Measurements from ENCODE around the gene ALG9. TPM values are rescaled to one million over a fixed set of nuclear protein-coding genes. Genes with fewer than 3 reads are reported as not detected.

ALG9 gene
- polyA plus RNA-seq, 1 donor = 26.5 TPM

DNA sequence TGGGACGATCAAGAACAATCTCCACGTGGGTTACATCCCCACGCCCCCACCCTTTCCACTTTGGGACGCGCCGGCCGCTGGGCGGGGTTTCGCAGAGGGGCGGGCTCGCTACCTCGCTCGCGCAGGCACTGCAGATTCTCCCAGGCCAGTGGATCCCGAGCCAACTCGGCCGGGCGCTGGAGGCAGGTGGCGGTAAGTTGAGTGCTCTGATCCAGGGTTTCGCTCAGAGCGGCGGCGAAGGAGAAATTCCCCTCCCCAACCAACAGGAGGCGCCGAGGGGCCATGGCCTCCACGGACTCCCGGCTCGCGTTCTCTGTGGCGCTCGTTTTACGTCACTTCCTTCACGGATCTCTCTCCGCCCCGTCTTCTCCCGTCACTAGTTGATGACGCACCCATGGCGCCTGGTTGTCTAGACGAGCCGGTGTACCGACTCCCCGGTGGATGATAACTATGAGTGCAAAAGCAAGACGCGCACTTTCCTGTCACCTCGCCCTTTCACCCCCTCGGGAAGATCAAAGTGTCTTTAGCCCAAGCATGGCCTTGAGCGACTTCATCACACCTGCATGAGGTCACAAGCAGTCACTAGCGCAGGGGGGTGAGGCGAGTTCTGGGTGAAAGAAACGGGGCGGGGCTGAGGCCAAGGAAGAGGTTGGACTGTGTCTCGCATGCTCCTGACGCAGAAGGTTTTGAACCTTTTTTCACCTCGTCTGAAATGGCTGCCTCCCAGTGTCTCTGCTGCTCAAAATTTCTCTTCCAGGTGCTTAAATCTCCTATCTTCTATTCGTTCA is 7.7 kb upstream of the ALG9 start, which contains the start of the genes CFAP68 and FDXACB1:
CFAP68 (plus strand) TSS at position 693 of the 788 bp plus-strand sequence; CDS start at position 713, 20 bp downstream.
FDXACB1 (minus strand) TSS at position 317 of the 788 bp plus-strand sequence; CDS start at position 284, 33 bp downstream.
- DNase-seq = peak; percentile 96

DNA sequence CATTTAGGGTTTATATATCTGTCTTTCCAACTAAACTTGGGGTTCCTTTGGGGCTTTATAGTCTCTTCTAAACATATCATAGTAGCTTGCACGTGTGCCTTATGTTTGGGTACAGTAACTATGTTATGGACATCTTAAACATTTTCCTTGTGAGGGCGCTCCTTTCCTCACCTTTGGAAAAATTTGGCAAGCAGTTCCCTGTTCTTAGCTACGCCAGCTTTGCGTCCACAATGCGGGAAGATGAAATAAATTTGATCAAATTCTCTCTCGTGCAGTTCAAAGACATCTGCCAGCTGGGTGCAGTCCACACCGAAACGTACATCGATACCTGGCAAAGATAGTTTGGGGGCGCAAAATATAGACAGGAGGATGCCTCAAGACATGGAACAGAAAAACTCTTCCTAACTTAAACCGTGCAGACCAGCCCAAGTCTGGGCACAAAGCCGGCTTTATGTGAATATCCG is 7.0 kb upstream of the ALG9 start:
- no peak for DNase-seq

GRCh38 chr11:111871693-111872161 is 346 bp upstream of the ALG9 start:
- DNase-seq = no peak

- no peak for DNase-seq
These were observed 877 bp downstream of the ALG9 start for GRCh38 chr11:111870522-111870885.

GRCh38 chr11:111870113-111870512 is 1.3 kb downstream of the ALG9 start:
- DNase-seq = no peak

- DNase-seq = no peak
These were observed 11.1 kb downstream of the ALG9 start for GRCh38 chr11:111860257-111860656.

DNA sequence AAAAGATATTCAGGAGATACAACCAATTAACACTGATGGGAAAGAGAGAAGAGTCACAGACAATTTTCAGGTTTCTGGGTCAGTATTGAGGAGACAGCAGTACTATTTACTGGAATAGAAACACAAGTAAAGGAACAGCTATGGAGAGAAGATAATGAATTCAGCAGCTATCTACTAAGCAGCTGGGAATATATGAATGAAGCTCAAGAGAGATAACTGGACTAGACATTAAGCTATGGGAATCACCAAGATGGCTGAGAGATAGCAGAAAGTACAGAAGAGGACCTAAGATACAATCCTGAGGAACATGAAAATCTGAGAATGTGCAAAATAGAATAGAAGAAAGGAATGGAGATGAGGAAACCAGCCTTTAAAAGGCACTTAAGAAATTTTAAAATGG is 15.9 kb downstream of the ALG9 start:
- no peak for DNase-seq

- no peak for DNase-seq
These were observed 19.3 kb downstream of the ALG9 start for GRCh38 chr11:111852103-111852502.

DNA sequence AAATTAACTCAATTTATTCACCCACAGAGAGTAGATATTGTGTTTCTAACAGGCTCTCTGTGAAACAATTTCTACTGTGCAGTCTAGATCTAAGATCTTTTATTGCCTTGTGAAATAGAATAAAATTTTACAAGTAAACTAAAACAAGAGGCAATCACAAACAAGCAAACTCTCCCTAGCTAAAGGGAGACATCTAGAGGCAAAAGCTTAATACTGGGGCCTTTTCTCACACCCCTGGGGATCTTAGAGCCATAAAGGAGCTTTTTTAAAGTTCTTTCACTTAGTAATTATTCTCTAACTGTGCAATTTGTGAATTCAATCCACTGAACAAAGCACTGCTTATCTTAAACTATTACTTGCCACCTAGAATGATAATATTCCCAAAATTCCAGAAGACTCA is 19.7 kb downstream of the ALG9 start:
- DNase-seq = no peak

DNA sequence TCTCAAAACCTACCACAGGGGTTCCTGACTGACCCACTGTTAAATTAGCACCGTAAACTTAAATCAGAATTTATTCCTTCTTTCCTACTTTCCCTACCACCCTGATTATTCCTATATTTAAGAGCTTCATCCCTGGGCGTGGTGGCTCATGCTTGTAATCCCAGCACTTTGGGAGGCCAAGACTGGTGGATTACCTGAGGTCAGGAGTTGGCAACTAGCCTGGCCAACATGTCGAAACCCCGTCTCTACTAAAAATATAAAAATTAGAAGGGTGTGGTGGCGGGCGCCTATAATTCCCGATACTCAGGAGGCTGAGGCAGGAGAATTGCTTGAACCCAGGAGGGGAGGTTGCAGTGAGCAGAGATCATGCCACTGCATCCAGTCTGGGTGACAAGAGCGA is 20.3 kb downstream of the ALG9 start:
- no peak for DNase-seq

DNA sequence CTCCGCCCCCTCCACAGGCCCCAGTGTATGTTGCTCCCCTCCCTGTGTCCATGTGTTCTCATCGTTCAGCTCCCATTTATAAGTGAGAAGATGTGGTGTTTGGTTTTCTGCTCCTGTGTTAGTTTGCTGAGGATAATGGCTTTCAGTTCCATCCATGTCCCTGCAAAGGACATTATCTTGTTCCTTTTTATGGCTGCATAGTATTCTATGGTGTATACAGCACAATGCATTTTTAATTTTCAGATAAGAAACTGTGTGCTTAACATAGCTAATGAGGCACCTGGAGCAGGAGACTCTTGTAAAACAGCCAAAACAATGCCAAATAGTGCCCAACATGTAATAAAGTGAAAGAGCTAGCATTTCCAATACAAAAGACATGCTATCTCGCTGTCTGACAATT is 21.8 kb downstream of the ALG9 start:
- DNase-seq = no peak

- DNase-seq = no peak
These were observed 24.7 kb downstream of the ALG9 start for GRCh38 chr11:111846636-111847035.

- DNase-seq = no peak
These were observed 25.3 kb downstream of the ALG9 start for GRCh38 chr11:111846063-111846462.

- no peak for DNase-seq
These were observed 25.9 kb downstream of the ALG9 start for GRCh38 chr11:111845276-111846028.

GRCh38 chr11:111843661-111844060 is 27.7 kb downstream of the ALG9 start:
- no peak for DNase-seq

DNA sequence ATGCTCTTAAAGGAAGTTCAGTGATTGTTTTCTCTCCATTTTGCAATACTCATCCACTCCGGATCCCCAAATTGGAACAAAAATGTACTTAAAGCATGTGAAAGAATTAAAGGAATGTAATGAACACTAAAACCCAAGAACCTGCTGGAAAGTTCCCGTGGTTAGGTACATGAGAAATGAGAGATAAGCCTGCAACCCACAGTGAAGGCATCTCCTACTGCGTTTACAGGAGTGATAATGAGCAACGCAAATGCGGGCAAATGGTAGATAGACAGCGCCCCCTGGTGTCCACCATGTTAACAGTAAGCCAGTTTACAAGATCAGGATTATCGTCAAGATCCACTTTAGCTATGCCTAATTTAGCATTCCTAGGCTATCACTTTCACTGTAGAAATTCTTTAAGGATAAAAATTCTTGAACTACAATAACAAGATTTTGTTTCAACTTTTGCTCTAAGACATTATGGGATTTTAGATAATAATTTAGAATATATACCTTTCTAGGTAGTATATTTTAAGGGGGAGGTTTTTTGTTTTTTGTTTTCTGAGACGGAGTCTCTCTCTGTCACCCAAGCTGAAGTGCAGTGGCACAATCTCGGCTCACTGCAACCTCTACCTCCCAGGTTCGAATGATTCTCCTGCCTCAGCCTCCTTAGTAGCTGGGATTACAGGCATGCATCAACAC is 29.9 kb downstream of the ALG9 start:
- DNase-seq = peak; percentile 85

DNA sequence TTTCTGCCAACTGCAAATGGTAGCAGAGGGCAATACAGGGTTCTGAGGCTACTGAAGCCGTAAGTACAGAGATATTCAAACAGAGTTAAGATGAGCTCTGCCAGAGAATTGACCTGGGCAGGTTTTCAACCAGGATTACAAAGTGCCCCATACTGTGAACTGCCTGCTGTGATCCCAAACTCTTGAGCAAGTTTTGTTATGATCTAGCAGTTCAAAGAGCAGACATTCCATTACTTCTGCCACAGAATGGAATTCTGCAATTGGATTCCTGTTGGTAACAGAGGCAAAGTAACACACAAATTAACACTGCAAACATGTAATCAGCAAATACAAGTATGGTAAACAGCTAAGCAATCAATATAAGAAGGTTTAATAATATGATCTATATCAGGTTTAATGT is 31.2 kb downstream of the ALG9 start:
- no peak for DNase-seq

GRCh38 chr11:111838054-111838453 is 33.3 kb downstream of the ALG9 start:
- no peak for DNase-seq

- DNase-seq = no peak
These were observed 34.0 kb downstream of the ALG9 start for GRCh38 chr11:111837366-111837891.

DNA sequence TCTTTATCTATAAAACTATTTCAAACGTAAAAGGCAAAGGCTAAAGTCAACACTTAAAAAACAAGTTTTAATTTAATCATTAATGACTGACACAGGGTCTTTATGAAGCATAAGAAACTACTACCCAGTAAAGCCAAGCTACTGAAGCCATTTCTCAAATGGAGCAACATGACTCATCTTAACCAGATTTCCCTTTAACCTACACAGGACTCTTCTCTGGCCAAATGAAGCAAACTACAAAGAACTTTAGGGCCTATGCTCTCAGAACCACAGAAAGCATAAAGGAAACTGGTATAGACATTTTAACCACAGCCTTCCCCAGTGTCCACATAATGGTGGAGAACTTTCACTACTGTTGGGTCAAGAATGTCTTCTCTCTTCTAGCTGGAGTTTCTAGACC is 34.7 kb downstream of the ALG9 start:
- no peak for DNase-seq

DNA sequence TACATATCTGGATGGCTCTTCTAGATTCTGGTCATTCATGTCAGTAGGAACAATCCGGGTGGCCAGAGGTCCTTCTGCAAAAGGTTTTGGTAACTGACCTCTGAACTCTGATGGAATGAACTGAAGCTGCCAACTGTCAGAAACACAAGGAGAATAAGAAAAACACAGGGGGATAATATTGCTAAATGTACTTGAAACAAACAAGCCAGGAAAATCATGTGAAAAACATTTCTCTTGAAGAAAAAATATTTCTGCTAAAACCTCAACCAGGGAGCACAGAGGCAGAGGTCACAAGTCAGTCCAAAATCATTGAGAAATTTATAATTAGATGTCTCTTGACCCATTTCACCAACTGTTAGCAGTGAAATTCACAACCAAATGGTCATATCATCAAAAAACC is 35.2 kb downstream of the ALG9 start:
- DNase-seq = no peak

GRCh38 chr11:111835665-111836064 is 35.7 kb downstream of the ALG9 start:
- DNase-seq = no peak
